ENCODE measurements around the gene SHH.

SHH gene

GRCh38 chr7:155804897-155805825, 7.1 kb downstream of the SHH start:
- Histone ChIP-seq H3K36me3 (replicated peaks) (no peaks in the 10 kb centered on the region), H3K4me3 (ENCODE audit: low read depth, low read length) (peak overlapping the region; percentile 45), H3K27ac (no peak overlapping the region), H3K27me3 (replicated peaks) (peaks cover 37% of the 10 kb centered on the region)
- in situ Hi-C loops (cut with HindIII; ENCODE audit: low pct_ligation_motif_present, low sequenced_read_pairs): no loop called here
- TF ChIP-seq CTCF (IDR thresholded peaks at IDR 0.05; ENCODE audit: low read depth, low read length, missing control alignments): peak; percentile 70
- peak; percentile 54 for DNase-seq

- in situ Hi-C loops (cut with HindIII; ENCODE audit: low pct_ligation_motif_present, low sequenced_read_pairs): no loop called here
- H3K36me3 ChIP-seq (replicated peaks): no peaks in the 10 kb centered on the region
- H3K27me3 ChIP-seq (replicated peaks): peaks cover 29% of the 10 kb centered on the region
- H3K4me3 ChIP-seq (ENCODE audit: low read depth, low read length): no peak overlapping the region
- TF ChIP-seq CTCF (IDR thresholded peaks at IDR 0.05; ENCODE audit: low read depth, low read length, missing control alignments): no peak
- no peak overlapping the region for H3K27ac ChIP-seq
- no peak for DNase-seq
These were observed 7.8 kb downstream of the SHH start for GRCh38 chr7:155804431-155804831.

GRCh38 chr7:155803418-155804376, 8.6 kb downstream of the SHH start:
- Histone ChIP-seq H3K27ac (no peak overlapping the region), H3K36me3 (replicated peaks) (no peaks in the 10 kb centered on the region), H3K4me3 (ENCODE audit: low read depth, low read length) (peak overlapping the region; percentile 36), H3K27me3 (replicated peaks) (peaks cover 22% of the 10 kb centered on the region)
- DNase-seq: no peak
- no peak for TF ChIP-seq CTCF (IDR thresholded peaks at IDR 0.05; ENCODE audit: low read depth, low read length, missing control alignments)
- in situ Hi-C loops (cut with HindIII; ENCODE audit: low pct_ligation_motif_present, low sequenced_read_pairs): no loop called here

- TF ChIP-seq CTCF (IDR thresholded peaks at IDR 0.05; ENCODE audit: low read depth, low read length, missing control alignments): no peak
- H3K27ac ChIP-seq: no peak overlapping the region
- in situ Hi-C loops (cut with HindIII; ENCODE audit: low pct_ligation_motif_present, low sequenced_read_pairs): no loop called here
- DNase-seq: no peak
- no peak overlapping the region for H3K4me3 ChIP-seq (ENCODE audit: low read depth, low read length)
- H3K27me3 ChIP-seq (replicated peaks): peaks cover 16% of the 10 kb centered on the region
- no peaks in the 10 kb centered on the region for H3K36me3 ChIP-seq (replicated peaks)
These were observed 9.3 kb downstream of the SHH start for GRCh38 chr7:155802906-155803417.

- DNase-seq: no peak
- Histone ChIP-seq H3K4me3 (ENCODE audit: low read depth, low read length) (no peak overlapping the region), H3K36me3 (replicated peaks) (no peaks in the 10 kb centered on the region), H3K27me3 (replicated peaks) (peaks cover 14% of the 10 kb centered on the region), H3K27ac (no peak overlapping the region)
- TF ChIP-seq CTCF (IDR thresholded peaks at IDR 0.05; ENCODE audit: low read depth, low read length, missing control alignments): no peak
- in situ Hi-C loops (cut with HindIII; ENCODE audit: low pct_ligation_motif_present, low sequenced_read_pairs): no loop called here
These were observed 10.0 kb downstream of the SHH start for GRCh38 chr7:155802291-155802690.

All from brain microvascular endothelial cell (primary cell).